Measurements from ENCODE around the gene SLC30A5. TPM values are rescaled to one million over a fixed set of nuclear protein-coding genes. Genes with fewer than 3 reads are reported as not detected.

SLC30A5 gene
- total and polyA plus RNA-seq, 2 of the 13 experiments (the other 11 are each of a cell fraction or from before 2014, with no cell fraction given) = 46.0 to 53.6 TPM

DNA sequence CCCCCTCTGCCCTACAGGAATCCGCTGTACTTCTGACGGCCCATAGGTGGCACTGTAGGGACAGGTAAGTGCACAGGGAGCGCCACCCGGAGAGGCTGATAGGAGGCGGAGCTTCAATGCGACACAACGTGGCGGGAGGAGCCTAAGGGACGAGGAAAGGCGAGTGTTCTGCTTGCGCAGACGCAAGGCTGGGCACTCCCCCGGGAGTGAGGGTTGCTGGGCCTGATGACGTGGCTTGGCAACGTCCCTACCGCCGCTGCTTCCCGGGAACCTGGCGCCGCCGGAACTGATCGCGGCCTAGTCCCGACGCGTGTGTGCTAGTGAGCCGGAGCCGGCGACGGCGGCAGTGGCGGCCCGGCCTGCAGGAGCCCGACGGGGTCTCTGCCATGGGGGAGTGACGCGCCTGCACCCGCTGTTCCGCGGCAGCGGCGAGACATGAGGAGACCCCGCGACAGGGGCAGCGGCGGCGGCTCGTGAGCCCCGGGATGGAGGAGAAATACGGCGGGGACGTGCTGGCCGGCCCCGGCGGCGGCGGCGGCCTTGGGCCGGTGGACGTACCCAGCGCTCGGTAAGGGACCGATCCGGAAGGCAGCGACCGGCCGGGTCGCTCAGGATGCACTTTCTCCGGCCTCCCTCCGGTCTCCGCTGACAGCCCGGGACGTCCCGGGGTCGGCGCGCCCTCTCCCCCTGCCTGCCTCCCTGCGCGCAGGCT is at the start of gene SLC30A5 (continued):
- TF ChIP-seq, protein P1, sequence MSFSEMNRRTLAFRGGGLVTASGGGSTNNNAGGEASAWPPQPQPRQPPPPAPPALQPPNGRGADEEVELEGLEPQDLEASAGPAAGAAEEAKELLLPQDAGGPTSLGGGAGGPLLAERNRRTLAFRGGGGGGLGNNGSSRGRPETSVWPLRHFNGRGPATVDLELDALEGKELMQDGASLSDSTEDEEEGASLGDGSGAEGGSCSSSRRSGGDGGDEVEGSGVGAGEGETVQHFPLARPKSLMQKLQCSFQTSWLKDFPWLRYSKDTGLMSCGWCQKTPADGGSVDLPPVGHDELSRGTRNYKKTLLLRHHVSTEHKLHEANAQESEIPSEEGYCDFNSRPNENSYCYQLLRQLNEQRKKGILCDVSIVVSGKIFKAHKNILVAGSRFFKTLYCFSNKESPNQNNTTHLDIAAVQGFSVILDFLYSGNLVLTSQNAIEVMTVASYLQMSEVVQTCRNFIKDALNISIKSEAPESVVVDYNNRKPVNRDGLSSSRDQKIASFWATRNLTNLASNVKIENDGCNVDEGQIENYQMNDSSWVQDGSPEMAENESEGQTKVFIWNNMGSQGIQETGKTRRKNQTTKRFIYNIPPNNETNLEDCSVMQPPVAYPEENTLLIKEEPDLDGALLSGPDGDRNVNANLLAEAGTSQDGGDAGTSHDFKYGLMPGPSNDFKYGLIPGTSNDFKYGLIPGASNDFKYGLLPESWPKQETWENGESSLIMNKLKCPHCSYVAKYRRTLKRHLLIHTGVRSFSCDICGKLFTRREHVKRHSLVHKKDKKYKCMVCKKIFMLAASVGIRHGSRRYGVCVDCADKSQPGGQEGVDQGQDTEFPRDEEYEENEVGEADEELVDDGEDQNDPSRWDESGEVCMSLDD (CRISPR knock-in tag; IDR thresholded peaks at IDR 0.05; ENCODE audit: borderline replicate concordance) = no peak
- peak; percentile 87 for TF ChIP-seq ETV5 (CRISPR knock-in tag; IDR thresholded peaks at IDR 0.05; ENCODE audit: borderline replicate concordance)
- TF ChIP-seq REL (CRISPR knock-in tag; conservative IDR thresholded peaks at IDR 0.05) = peak; percentile 70
- TF ChIP-seq, protein P2, sequence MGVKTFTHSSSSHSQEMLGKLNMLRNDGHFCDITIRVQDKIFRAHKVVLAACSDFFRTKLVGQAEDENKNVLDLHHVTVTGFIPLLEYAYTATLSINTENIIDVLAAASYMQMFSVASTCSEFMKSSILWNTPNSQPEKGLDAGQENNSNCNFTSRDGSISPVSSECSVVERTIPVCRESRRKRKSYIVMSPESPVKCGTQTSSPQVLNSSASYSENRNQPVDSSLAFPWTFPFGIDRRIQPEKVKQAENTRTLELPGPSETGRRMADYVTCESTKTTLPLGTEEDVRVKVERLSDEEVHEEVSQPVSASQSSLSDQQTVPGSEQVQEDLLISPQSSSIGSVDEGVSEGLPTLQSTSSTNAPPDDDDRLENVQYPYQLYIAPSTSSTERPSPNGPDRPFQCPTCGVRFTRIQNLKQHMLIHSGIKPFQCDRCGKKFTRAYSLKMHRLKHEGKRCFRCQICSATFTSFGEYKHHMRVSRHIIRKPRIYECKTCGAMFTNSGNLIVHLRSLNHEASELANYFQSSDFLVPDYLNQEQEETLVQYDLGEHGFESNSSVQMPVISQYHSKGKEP (CRISPR knock-in tag; IDR thresholded peaks at IDR 0.05) = no peak
- peak; percentile 94 for TF ChIP-seq ZNF883 (CRISPR knock-in tag; IDR thresholded peaks at IDR 0.05; ENCODE audit: not compliant biosample characterization)
- TF ChIP-seq, protein P3, sequence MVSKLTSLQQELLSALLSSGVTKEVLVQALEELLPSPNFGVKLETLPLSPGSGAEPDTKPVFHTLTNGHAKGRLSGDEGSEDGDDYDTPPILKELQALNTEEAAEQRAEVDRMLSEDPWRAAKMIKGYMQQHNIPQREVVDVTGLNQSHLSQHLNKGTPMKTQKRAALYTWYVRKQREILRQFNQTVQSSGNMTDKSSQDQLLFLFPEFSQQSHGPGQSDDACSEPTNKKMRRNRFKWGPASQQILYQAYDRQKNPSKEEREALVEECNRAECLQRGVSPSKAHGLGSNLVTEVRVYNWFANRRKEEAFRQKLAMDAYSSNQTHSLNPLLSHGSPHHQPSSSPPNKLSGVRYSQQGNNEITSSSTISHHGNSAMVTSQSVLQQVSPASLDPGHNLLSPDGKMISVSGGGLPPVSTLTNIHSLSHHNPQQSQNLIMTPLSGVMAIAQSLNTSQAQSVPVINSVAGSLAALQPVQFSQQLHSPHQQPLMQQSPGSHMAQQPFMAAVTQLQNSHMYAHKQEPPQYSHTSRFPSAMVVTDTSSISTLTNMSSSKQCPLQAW (CRISPR knock-in tag; IDR thresholded peaks at IDR 0.05) = peak; percentile 88
- TF ChIP-seq THYN1 (CRISPR knock-in tag; IDR thresholded peaks at IDR 0.05; ENCODE audit: borderline replicate concordance, low read depth) = no peak
- TF ChIP-seq, protein P4, sequence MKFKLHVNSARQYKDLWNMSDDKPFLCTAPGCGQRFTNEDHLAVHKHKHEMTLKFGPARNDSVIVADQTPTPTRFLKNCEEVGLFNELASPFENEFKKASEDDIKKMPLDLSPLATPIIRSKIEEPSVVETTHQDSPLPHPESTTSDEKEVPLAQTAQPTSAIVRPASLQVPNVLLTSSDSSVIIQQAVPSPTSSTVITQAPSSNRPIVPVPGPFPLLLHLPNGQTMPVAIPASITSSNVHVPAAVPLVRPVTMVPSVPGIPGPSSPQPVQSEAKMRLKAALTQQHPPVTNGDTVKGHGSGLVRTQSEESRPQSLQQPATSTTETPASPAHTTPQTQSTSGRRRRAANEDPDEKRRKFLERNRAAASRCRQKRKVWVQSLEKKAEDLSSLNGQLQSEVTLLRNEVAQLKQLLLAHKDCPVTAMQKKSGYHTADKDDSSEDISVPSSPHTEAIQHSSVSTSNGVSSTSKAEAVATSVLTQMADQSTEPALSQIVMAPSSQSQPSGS (CRISPR knock-in tag; IDR thresholded peaks at IDR 0.05) = peak; percentile 80
- no peak for TF ChIP-seq FOXA3 (CRISPR knock-in tag; IDR thresholded peaks at IDR 0.05)
- TF ChIP-seq ZNF484 (CRISPR knock-in tag; IDR thresholded peaks at IDR 0.05; ENCODE audit: borderline replicate concordance, low read depth) = no peak
- no peak; the same call in 1 of the 2 replicates for TF ChIP-seq ZNF367 (CRISPR knock-in tag; IDR thresholded peaks at IDR 0.05; ENCODE audit: borderline replicate concordance)
- TF ChIP-seq MYC (CRISPR knock-in tag; IDR thresholded peaks at IDR 0.05; ENCODE audit: borderline replicate concordance) = peak; percentile 90; the same call in 1 of the 2 replicates
- TF ChIP-seq, protein P5, sequence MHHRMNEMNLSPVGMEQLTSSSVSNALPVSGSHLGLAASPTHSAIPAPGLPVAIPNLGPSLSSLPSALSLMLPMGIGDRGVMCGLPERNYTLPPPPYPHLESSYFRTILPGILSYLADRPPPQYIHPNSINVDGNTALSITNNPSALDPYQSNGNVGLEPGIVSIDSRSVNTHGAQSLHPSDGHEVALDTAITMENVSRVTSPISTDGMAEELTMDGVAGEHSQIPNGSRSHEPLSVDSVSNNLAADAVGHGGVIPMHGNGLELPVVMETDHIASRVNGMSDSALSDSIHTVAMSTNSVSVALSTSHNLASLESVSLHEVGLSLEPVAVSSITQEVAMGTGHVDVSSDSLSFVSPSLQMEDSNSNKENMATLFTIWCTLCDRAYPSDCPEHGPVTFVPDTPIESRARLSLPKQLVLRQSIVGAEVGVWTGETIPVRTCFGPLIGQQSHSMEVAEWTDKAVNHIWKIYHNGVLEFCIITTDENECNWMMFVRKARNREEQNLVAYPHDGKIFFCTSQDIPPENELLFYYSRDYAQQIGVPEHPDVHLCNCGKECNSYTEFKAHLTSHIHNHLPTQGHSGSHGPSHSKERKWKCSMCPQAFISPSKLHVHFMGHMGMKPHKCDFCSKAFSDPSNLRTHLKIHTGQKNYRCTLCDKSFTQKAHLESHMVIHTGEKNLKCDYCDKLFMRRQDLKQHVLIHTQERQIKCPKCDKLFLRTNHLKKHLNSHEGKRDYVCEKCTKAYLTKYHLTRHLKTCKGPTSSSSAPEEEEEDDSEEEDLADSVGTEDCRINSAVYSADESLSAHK (CRISPR knock-in tag; IDR thresholded peaks at IDR 0.05; ENCODE audit: borderline replicate concordance) = 0 out of 2 replicates have a peak, but pooled peaks have one; percentile 51
- TF ChIP-seq SMAD1 (CRISPR knock-in tag; IDR thresholded peaks at IDR 0.05; ENCODE audit: borderline replicate concordance, low read depth) = 0 out of 2 replicates have a peak, but pooled peaks have one; percentile 85
- TF ChIP-seq ZNF451 (CRISPR knock-in tag; IDR thresholded peaks at IDR 0.05) = peak; percentile 80; the same call in 1 of the 2 replicates
